ENCODE data around the gene MCC.

DNA sequence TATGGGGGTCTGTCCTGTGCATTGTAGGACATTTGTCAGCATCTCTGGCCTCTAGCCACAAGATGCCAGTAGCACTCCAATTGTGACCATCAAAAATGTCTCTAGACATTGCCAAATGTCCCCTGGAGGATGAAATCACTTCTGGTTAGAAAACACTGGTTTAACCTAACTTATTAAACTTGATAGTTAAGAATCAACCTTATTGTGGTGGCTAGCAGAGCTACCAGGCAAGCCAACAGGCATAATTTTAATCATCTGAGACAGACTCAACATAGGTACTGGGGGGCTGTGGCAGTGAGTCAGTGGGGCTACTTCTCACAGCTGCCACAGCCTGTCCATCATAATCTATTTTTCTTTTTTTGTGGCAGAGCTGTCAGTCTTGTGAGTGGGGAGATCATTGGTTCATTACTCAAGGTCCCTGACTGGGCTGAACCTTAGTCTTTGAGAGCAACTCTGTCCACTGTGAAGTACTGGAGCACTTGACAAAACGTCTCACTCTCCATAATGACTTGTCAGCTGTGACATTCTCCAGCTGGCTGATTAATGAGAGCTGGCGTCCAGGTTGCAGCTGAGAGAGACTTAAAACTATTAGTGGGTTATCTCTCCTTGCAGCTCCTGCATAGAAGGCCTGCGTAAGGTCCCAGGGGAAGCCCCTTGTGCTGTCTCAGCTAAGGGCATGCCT lies 403.7 kb downstream of the MCC start:
- TF ChIP-seq, protein P1, sequence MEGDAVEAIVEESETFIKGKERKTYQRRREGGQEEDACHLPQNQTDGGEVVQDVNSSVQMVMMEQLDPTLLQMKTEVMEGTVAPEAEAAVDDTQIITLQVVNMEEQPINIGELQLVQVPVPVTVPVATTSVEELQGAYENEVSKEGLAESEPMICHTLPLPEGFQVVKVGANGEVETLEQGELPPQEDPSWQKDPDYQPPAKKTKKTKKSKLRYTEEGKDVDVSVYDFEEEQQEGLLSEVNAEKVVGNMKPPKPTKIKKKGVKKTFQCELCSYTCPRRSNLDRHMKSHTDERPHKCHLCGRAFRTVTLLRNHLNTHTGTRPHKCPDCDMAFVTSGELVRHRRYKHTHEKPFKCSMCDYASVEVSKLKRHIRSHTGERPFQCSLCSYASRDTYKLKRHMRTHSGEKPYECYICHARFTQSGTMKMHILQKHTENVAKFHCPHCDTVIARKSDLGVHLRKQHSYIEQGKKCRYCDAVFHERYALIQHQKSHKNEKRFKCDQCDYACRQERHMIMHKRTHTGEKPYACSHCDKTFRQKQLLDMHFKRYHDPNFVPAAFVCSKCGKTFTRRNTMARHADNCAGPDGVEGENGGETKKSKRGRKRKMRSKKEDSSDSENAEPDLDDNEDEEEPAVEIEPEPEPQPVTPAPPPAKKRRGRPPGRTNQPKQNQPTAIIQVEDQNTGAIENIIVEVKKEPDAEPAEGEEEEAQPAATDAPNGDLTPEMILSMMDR (conservative IDR thresholded peaks at IDR 0.05 in 1 of 2, IDR thresholded peaks at IDR 0.05 in 1 of 2; ENCODE audit: low read depth in 1 of 2, low read length in 2 of 2): no peak
- no peak for TF ChIP-seq EZH2 (IDR thresholded peaks at IDR 0.05; ENCODE audit: low read length, missing control alignments)
